Calu3 (cell line): ENCODE measurements around the gene JARID2. TPM values are rescaled to one million over a fixed set of nuclear protein-coding genes. Genes with fewer than 3 reads are reported as not detected.

Experiments
- BruUV-seq: library from RNA; stranded (reverse); fragments of 400-500 nt; replicated peaks from 2 replicates; lab custom pipeline; 2021; lab: Mats Ljungman, UMichigan
- CTCF ChIA-PET: fragments of 300-600 bp; sonication (Branson Sonifier 250); formaldehyde crosslinking; loops from one replicate; lab custom pipeline; 2022; ENCODE audit warnings: antibody characterized with exemption; lab: Charles Lee
- DNase-seq: peaks from one replicate; pipeline ENCODE4 v3.0.0; 2022
- H3K27ac Mint-ChIP-seq: one replicate; pipeline ENCODE4 v1.8.0; 2022; ENCODE audit warnings: mixed read lengths; ENCODE audit not compliant: unreplicated experiment
- H3K27me3 Mint-ChIP-seq: one replicate; pipeline ENCODE4 v1.8.0; 2022; ENCODE audit warnings: mixed read lengths; ENCODE audit not compliant: unreplicated experiment
- H3K36me3 Mint-ChIP-seq: one replicate; pipeline ENCODE4 v1.8.0; 2022; ENCODE audit warnings: mild to moderate bottlenecking, moderate library complexity, mixed read lengths; ENCODE audit not compliant: insufficient read depth, unreplicated experiment
- H3K4me1 Mint-ChIP-seq: one replicate; pipeline ENCODE4 v1.8.0; 2022; ENCODE audit warnings: mild to moderate bottlenecking, low read depth, mixed read lengths; ENCODE audit not compliant: unreplicated experiment
- H3K4me3 Mint-ChIP-seq: one replicate; pipeline ENCODE4 v1.8.0; 2022; ENCODE audit warnings: mild to moderate bottlenecking, low read depth, moderate library complexity, mixed read lengths; ENCODE audit not compliant: unreplicated experiment
- H3K9me3 Mint-ChIP-seq: one replicate; pipeline ENCODE4 v1.8.0; 2022; ENCODE audit warnings: low read depth, mixed read lengths; ENCODE audit not compliant: unreplicated experiment
- intact Hi-C: fragments of 100-400 bp; cut with micrococcal nuclease; formaldehyde crosslinking; loops from one replicate; pipeline ENCODE4 v1.10.0; 2022; ENCODE audit not compliant: unreplicated experiment
- total RNA-seq: library from RNA; stranded (reverse); gene quantifications from 2 replicates; pipeline ENCODE4 v1.2.3, GENCODE V29; 2022
- TF ChIP-seq, protein P1 (sequence below): fragments of 200-600 bp; IDR thresholded peaks from one replicate; pipeline ENCODE4 v1.8.0; 2022; ENCODE audit warnings: antibody characterized with exemption; ENCODE audit not compliant: unreplicated experiment

JARID2 gene
- total RNA-seq, 1 experiment from 2014 or later = 9.4 TPM

DNA sequence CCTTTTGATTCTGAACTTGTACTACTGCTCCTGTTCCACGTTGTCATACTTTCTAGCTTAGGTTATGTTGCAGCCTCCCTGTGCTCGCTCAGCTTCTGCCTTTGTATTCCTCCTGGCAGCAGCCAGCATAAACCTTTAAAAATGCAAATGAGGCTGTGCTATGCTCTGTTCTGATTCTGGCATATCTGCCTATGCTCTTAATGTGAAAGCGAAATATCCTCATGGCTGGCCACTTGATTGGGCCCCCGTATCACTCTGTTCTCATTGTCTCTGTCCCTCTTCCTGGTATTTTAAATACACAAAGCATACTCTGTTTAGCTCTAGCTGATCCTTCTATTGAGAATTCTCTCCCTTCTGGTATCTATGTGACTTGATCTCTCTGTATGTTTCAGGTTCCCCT, 139.0 kb downstream of the JARID2 start:
- H3K4me1 Mint-ChIP-seq = no peaks in the 10 kb centered on the region
- H3K36me3 Mint-ChIP-seq = peaks cover 6% of the 10 kb centered on the region
- no peak for DNase-seq
- no peak overlapping the region for H3K27ac Mint-ChIP-seq
- H3K4me3 Mint-ChIP-seq = no peak overlapping the region
- BruUV-seq = no TSS peak
- intact Hi-C loops = no loop called here
- H3K9me3 Mint-ChIP-seq = no peaks in the 10 kb centered on the region
- TF ChIP-seq, protein P1, sequence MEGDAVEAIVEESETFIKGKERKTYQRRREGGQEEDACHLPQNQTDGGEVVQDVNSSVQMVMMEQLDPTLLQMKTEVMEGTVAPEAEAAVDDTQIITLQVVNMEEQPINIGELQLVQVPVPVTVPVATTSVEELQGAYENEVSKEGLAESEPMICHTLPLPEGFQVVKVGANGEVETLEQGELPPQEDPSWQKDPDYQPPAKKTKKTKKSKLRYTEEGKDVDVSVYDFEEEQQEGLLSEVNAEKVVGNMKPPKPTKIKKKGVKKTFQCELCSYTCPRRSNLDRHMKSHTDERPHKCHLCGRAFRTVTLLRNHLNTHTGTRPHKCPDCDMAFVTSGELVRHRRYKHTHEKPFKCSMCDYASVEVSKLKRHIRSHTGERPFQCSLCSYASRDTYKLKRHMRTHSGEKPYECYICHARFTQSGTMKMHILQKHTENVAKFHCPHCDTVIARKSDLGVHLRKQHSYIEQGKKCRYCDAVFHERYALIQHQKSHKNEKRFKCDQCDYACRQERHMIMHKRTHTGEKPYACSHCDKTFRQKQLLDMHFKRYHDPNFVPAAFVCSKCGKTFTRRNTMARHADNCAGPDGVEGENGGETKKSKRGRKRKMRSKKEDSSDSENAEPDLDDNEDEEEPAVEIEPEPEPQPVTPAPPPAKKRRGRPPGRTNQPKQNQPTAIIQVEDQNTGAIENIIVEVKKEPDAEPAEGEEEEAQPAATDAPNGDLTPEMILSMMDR = no peak
- CTCF ChIA-PET = no interaction called here
- H3K27me3 Mint-ChIP-seq = no peaks in the 10 kb centered on the region

DNA sequence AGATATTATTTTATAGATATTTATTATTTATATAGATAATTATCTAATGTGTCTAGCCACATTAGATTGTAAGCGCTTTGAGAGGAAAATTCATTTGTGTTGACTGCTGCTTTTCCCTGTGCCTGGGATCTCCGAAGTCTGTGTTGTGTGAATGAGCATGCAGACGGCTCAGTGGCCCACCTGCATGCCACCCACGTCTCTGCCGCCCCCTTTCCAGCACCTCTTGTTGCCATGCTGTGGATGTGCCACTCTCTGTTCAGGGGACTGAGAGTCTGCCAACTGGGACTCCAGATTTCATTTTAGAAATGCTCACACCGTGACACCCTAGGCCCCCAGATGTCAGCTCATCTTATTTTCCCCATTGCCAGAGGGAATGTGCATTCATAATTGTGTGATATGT, 139.7 kb downstream of the JARID2 start:
- Mint-ChIP-seq H3K36me3 (peaks cover 6% of the 10 kb centered on the region), H3K27ac (no peak overlapping the region), H3K27me3 (no peaks in the 10 kb centered on the region), H3K9me3 (no peaks in the 10 kb centered on the region), H3K4me1 (no peaks in the 10 kb centered on the region), H3K4me3 (no peak overlapping the region)
- TF ChIP-seq, protein P1 = no peak
- CTCF ChIA-PET = no interaction called here
- no peak for DNase-seq
- no TSS peak for BruUV-seq
- intact Hi-C loops = no loop called here

DNA sequence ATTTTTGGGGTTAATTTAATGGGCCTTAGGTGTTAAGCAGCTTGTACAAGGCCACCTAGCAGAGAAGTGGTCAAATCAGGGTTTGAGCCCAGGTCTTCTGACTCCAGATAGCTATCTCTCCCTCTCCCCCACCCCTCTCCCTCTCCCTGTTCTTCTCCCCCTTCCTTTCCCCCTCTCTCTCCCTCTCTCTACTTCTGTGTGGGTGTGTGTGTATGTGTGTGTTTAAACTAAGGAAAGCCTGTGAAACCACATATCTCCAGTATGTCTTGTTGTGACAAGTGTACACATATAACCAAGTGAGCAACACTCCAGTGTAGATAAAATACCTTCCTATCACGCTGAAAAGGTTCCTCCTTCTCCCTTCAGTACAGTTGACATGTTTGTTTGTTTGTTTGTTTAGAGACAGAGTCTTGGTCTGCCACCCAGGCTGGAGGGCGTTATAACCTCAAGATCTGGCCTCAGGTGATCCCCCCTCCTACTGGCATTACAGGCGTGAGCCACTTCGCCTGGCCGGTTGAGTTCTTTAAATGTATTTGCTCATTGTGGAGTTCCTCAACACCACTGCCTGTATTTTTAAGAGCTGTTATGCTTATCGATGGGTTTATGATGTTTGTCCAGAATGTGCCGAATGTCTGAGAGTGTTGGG, 140.4 kb downstream of the JARID2 start:
- CTCF ChIA-PET = no interaction called here
- BruUV-seq = no TSS peak
- DNase-seq = no peak
- Mint-ChIP-seq H3K4me1 (no peaks in the 10 kb centered on the region), H3K36me3 (peaks cover 9% of the 10 kb centered on the region), H3K4me3 (no peak overlapping the region), H3K27ac (no peak overlapping the region), H3K27me3 (no peaks in the 10 kb centered on the region), H3K9me3 (no peaks in the 10 kb centered on the region)
- intact Hi-C loops = no loop called here
- TF ChIP-seq, protein P1 = no peak

DNA sequence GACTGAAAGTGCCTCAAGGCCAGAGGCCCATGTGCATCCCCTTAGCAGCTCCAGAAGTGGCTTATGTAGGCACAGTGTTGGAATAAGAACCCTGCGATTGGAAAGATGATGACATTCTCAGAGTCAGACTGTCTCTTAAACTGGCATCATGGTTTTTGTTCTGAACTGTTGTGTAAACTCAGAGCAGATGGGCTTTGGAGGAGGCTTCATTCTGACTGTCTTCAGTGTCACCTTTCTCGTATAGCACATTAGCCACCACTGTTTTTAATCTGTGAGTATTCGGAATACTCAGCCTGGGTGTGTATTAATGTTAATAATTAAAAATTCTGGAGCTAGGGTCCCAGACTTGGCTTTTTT, 140.9 kb downstream of the JARID2 start:
- peaks cover 11% of the 10 kb centered on the region for H3K36me3 Mint-ChIP-seq
- no peak overlapping the region for H3K4me3 Mint-ChIP-seq
- peaks cover 4% of the 10 kb centered on the region for H3K4me1 Mint-ChIP-seq
- BruUV-seq = no TSS peak
- CTCF ChIA-PET = no interaction called here
- TF ChIP-seq, protein P1 = no peak
- H3K27me3 Mint-ChIP-seq = no peaks in the 10 kb centered on the region
- no peak for DNase-seq
- no peaks in the 10 kb centered on the region for H3K9me3 Mint-ChIP-seq
- intact Hi-C loops = no loop called here
- H3K27ac Mint-ChIP-seq = no peak overlapping the region
